Left lung (tissue), 10 donors: ENCODE results near the gene ANKMY2. TPM values are rescaled to one million over a fixed set of nuclear protein-coding genes. Genes with fewer than 3 reads are reported as not detected.
A peak's percentile ranks its signal among the peaks of the same experiment; 100 is the strongest.

Experiments
- ATAC-seq: fragments of 200-7000 bp; cut with Tn5 transposase; one replicate; pipeline ENCODE4 v1.9.1; 2020; ENCODE audit warnings: moderate library complexity
- DNase-seq, 4 donors: peaks; one replicate each; pipeline ENCODE4 v3.0.0-alpha.2; 2013 to 2020
- H3K27ac ChIP-seq, 2 donors: fragments of 200-600 bp; sonication (generic) in 1 of 2; one replicate each; pipeline versions ENCODE4 v1.5.0 to v1.8.0; 2020 to 2021
- H3K27me3 ChIP-seq, 2 donors: fragments of 200-600 bp; sonication (generic) in 1 of 2; one replicate each; pipeline versions ENCODE4 v1.5.0 to v1.8.0; 2020 to 2021
- H3K36me3 ChIP-seq, 2 donors: fragments of 200-600 bp; sonication (generic) in 1 of 2; one replicate each; pipeline versions ENCODE4 v1.5.0 to v1.8.0; 2020 to 2021
- H3K4me1 ChIP-seq, 2 donors: fragments of 200-600 bp; one replicate each; pipeline ENCODE4 v1.8.0; 2021
- H3K4me3 ChIP-seq, 2 donors: fragments of 200-600 bp; sonication (generic) in 1 of 2; one replicate each; pipeline versions ENCODE4 v1.5.0 to v1.8.0; 2020 to 2021; ENCODE audit warnings: mild to moderate bottlenecking in 1 of 2
- H3K9me3 ChIP-seq, 2 donors: fragments of 200-600 bp; sonication (generic) in 1 of 2; one replicate each; pipeline versions ENCODE4 v1.5.0 to v1.8.0; 2020 to 2021
- intact Hi-C, 2 donors: fragments of 100-400 bp; cut with DNase I; formaldehyde crosslinking; loops; one replicate each; pipeline versions ENCODE4 v1.11.2 to v1.14.2; 2022
- polyA plus RNA-seq, 6 donors: library from polyadenylated mRNA; unstranded; fragments of 120-200 nt; gene quantifications; one replicate each; pipeline ENCODE4 v1.2.1, GENCODE V29; 2013; ENCODE audit not compliant: insufficient read length in 6 of 6
- total RNA-seq, 2 donors: library from RNA; stranded (reverse); fragmentation: NEBNext Ultra II Directional; extraction: Animal tissue kit (Norgen Biotek cat#: 25700); gene quantifications; one replicate each; pipeline ENCODE4 v1.2.1, GENCODE V29; 2021
- TF ChIP-seq, protein P1 (sequence below), 2 donors: fragments of 200-600 bp; sonication (generic) in 1 of 2; IDR thresholded peaks; one replicate each; pipeline versions ENCODE4 v1.5.0 to v1.8.0; 2021; ENCODE audit warnings: antibody characterized with exemption in 2 of 2
- donor health status: DM: no; HTN: yes; CAD: no.
- donor health status: DM: no; HTN: no; CAD: no.

Gene ANKMY2
- total and polyA plus RNA-seq, 8 donors = 11.8 to 40.7 (median 34.6) TPM

DNA sequence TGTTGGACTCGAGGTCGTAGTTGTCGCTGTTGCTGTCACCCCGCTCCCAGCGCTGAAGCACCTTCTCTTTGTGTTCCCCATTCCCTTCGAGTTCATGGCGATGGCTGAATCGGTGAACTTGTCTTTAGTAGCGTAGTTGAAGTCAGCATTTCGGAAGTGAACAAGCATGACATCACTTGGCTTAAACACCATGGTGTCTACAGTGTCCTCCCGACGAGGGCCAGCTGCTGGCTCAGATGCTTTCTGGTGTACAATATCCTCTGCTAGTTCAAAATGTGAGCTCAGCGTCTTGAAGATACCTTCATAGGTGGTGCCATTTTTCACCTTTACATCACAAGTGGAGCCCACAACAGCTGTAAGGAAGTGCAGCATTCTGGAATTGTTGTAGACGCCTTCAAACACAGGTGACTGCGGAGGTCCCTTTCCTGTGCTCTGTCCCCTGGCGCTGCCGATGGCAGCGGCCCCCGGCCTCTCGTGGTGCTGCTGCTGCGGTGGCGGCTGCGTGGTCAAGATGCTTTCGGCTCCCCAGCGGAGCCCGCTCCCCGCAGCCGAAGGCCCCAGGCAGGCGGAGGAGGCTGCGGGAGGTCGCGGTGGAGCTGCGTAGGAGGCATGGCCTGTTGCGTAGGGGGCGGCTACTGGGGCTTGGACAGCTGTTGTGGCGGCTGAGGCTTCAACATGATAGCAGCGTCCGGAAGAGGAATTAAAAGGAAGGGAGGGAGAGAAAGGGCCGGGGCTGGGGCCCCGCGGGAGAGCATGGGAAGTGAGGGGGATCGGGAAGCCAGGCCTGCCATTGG, 59.3 kb downstream of the ANKMY2 start:
- no peaks in the 10 kb centered on the region for H3K9me3 ChIP-seq
- no peaks in the 10 kb centered on the region for H3K36me3 ChIP-seq
- TF ChIP-seq, protein P1, sequence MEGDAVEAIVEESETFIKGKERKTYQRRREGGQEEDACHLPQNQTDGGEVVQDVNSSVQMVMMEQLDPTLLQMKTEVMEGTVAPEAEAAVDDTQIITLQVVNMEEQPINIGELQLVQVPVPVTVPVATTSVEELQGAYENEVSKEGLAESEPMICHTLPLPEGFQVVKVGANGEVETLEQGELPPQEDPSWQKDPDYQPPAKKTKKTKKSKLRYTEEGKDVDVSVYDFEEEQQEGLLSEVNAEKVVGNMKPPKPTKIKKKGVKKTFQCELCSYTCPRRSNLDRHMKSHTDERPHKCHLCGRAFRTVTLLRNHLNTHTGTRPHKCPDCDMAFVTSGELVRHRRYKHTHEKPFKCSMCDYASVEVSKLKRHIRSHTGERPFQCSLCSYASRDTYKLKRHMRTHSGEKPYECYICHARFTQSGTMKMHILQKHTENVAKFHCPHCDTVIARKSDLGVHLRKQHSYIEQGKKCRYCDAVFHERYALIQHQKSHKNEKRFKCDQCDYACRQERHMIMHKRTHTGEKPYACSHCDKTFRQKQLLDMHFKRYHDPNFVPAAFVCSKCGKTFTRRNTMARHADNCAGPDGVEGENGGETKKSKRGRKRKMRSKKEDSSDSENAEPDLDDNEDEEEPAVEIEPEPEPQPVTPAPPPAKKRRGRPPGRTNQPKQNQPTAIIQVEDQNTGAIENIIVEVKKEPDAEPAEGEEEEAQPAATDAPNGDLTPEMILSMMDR (IDR thresholded peaks at IDR 0.05) = no peak
- no peaks in the 10 kb centered on the region for H3K4me1 ChIP-seq
- intact Hi-C loops = no loop called here
- H3K27me3 ChIP-seq = no peaks in the 10 kb centered on the region
- no peak overlapping the region for H3K27ac ChIP-seq
- peak in 2 of 4 donors; percentile 44 to 70 for DNase-seq
- no peak for ATAC-seq
- H3K4me3 ChIP-seq = no peak overlapping the region

DNA sequence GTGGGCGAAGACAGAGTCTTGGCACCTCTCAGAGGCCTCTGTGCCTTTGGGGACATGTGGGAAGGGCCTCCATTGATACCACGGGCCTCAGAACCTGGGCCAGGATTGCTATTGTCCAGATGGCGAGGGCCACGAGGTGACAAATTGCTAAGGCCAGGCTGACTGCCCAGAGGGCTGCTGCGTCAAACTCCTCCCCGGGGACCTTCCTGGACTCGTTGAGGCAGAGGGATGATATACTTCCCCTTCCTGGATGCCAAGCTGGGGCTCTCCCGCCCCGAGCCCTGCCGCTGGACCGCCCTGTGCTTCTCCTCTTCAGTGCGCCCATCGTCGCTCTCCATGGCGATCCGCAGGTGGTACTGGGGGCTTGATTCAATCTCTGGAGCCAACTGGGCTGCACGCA, 60.0 kb downstream of the ANKMY2 start:
- no peaks in the 10 kb centered on the region for H3K4me1 ChIP-seq
- ATAC-seq = no peak
- H3K4me3 ChIP-seq = no peak overlapping the region
- DNase-seq = no peak
- TF ChIP-seq, protein P1 (IDR thresholded peaks at IDR 0.05) = no peak
- no peak overlapping the region for H3K27ac ChIP-seq
- no peaks in the 10 kb centered on the region for H3K9me3 ChIP-seq
- intact Hi-C loops = no loop called here
- no peaks in the 10 kb centered on the region for H3K27me3 ChIP-seq
- H3K36me3 ChIP-seq = no peaks in the 10 kb centered on the region

DNA sequence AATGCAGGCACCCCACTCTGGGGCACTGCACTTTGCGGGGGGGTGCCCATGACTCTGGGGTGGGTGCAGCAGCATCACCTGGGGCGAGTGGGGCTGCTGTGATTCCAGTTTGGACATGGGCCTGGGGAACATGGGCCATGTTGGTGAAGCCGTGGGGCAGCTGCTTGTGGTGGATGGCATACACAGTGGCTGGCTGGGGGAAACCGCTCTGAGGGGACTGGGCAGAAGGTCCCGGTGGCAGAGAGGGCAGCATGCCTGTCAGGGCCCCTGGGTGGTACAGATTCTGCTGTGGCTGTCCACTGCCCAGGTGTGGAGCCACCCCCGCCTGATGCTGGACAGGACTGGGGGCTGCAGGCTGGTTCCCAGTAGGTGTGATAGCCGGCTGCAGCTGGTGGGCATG, 61.7 kb downstream of the ANKMY2 start:
- no peak for DNase-seq
- Histone ChIP-seq H3K36me3 (no peaks in the 10 kb centered on the region), H3K4me1 (no peaks in the 10 kb centered on the region), H3K27ac (no peak overlapping the region), H3K9me3 (no peaks in the 10 kb centered on the region), H3K4me3 (no peak overlapping the region), H3K27me3 (no peaks in the 10 kb centered on the region)
- TF ChIP-seq, protein P1 (IDR thresholded peaks at IDR 0.05) = no peak
- ATAC-seq = no peak
- intact Hi-C loops = no loop called here

DNA sequence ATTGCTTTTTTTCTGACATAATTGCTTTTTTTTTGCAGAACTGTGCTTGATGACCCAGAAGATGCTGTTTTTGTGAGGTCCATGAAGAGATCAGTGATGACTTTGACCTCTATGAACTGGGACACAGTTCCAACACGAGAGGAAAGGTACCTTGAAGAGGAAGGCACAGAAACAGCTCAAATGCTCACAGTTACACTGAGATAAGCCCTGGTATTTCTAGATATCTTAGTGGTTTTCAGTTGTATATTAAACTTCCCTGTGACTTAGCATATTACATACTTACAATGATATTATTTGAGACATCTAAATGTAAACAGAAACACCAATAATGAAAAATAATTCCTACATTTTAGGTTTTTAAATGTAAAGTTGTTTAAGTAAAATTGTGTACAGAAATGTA, 64.3 kb downstream of the ANKMY2 start:
- no peaks in the 10 kb centered on the region for H3K36me3 ChIP-seq
- intact Hi-C loops = no loop called here
- TF ChIP-seq, protein P1 (IDR thresholded peaks at IDR 0.05) = no peak
- DNase-seq = no peak
- H3K4me3 ChIP-seq = no peak overlapping the region
- no peak overlapping the region for H3K27ac ChIP-seq
- no peaks in the 10 kb centered on the region for H3K9me3 ChIP-seq
- no peaks in the 10 kb centered on the region for H3K4me1 ChIP-seq
- no peak for ATAC-seq
- no peaks in the 10 kb centered on the region for H3K27me3 ChIP-seq

DNA sequence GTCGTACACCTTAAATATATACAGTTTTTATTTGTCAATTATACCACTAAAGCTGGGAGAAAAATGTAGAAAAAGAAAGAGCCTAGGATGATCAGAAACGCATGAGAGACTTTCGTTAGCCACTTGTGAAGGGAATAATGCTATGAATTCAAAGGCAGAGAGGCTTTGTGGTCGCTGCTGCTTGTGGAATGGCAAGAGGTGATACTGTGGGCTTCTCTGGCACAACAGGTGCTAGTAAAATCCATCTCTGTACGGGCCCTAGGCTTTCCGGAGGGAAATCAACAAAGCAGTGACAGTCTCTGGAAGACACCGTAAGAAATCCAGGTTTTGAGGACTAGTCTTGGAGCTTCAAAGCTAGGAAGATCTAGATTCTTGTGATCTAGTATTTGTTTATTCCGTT, 66.3 kb downstream of the ANKMY2 start:
- intact Hi-C loops = no loop called here
- H3K36me3 ChIP-seq = no peaks in the 10 kb centered on the region
- no peak for ATAC-seq
- DNase-seq = no peak
- no peaks in the 10 kb centered on the region for H3K4me1 ChIP-seq
- no peak overlapping the region for H3K27ac ChIP-seq
- no peaks in the 10 kb centered on the region for H3K27me3 ChIP-seq
- TF ChIP-seq, protein P1 (IDR thresholded peaks at IDR 0.05) = no peak
- no peaks in the 10 kb centered on the region for H3K9me3 ChIP-seq
- no peak overlapping the region for H3K4me3 ChIP-seq
